Measurements from ENCODE around the gene CLPSL2.
A peak's percentile ranks its signal among the peaks of the same experiment; 100 is the strongest.

Gene CLPSL2

DNA sequence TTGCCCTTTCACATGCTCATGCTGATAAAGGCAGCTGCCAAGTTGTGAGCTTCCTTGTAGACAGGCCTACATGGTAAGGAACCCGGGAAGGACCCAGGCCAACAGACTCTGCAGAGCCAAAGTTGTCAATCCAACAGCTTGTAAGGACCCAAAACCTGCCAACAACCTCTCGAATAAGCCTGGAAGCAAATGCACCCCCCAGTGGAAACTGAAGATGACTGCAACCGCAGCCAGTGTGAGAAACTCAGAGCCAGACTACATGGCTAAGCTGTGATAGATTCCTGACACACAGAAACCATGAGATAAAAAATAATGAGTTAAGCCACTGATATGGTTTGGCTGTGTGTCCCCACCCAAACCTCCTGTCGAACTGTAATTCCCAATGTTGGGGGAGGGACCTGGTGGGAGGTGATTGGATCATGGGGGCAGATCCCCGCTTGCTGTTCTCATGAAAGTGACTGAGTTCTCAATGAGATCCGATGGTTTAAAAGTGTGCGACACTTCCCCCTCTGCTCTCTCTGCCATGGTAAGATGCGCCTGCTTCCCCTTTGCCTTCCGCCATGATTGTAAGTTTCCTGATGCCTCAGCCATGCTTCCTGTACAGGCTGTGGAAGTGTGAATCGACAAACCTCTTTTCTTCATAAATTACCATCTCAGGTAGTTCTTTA lies 18.8 kb upstream of the CLPSL2 start:
- peak; percentile 56 to 65 for DNase-seq (ENCODE audit: low read depth in 2 of 2)
- TF ChIP-seq, protein P1, sequence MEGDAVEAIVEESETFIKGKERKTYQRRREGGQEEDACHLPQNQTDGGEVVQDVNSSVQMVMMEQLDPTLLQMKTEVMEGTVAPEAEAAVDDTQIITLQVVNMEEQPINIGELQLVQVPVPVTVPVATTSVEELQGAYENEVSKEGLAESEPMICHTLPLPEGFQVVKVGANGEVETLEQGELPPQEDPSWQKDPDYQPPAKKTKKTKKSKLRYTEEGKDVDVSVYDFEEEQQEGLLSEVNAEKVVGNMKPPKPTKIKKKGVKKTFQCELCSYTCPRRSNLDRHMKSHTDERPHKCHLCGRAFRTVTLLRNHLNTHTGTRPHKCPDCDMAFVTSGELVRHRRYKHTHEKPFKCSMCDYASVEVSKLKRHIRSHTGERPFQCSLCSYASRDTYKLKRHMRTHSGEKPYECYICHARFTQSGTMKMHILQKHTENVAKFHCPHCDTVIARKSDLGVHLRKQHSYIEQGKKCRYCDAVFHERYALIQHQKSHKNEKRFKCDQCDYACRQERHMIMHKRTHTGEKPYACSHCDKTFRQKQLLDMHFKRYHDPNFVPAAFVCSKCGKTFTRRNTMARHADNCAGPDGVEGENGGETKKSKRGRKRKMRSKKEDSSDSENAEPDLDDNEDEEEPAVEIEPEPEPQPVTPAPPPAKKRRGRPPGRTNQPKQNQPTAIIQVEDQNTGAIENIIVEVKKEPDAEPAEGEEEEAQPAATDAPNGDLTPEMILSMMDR (IDR thresholded peaks at IDR 0.05; ENCODE audit: low read depth, low read length): peak; percentile 62
- H3K4me3 ChIP-seq (replicated peaks in 1 of 2; ENCODE audit: low read depth in 2 of 2, low read length in 2 of 2): no peak overlapping the region

GRCh38 chr6:35759426-35759825 lies 17.0 kb upstream of the CLPSL2 start:
- TF ChIP-seq, protein P1 (IDR thresholded peaks at IDR 0.05; ENCODE audit: low read depth, low read length): no peak
- no peak for DNase-seq (ENCODE audit: low read depth in 2 of 2)
- no peak overlapping the region for H3K4me3 ChIP-seq (replicated peaks in 1 of 2; ENCODE audit: low read depth in 2 of 2, low read length in 2 of 2)

DNA sequence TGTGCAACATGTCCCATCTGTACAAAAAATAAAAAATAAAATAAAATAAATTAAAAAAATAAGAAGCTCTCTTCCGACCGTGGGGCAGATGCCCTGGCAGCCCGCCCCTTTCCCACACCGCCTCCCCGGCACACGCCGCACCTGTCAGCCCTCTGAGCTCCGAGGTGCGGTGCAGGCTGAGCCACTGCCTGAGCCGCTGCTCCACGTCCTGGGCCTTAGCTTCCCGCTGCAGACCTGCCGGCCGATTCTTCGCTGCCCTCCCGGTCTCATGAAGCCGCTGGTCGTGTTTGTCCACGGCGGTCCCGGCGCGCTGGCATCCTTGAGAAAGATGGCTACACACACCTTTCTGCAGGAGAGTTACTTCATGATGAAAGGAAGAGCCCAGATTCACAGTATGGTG lies 10.7 kb upstream of the CLPSL2 start:
- H3K4me3 ChIP-seq (replicated peaks in 1 of 2; ENCODE audit: low read depth in 2 of 2, low read length in 2 of 2): no peak overlapping the region
- TF ChIP-seq, protein P1 (IDR thresholded peaks at IDR 0.05; ENCODE audit: low read depth, low read length): no peak
- DNase-seq (ENCODE audit: low read depth in 2 of 2): no peak

- TF ChIP-seq, protein P1 (IDR thresholded peaks at IDR 0.05; ENCODE audit: low read depth, low read length): no peak
- DNase-seq (ENCODE audit: low read depth in 2 of 2): no peak
- H3K4me3 ChIP-seq (replicated peaks in 1 of 2; ENCODE audit: low read depth in 2 of 2, low read length in 2 of 2): no peak overlapping the region
These were observed 7.2 kb upstream of the CLPSL2 start for GRCh38 chr6:35769211-35769610.

- H3K4me3 ChIP-seq (replicated peaks in 1 of 2; ENCODE audit: low read depth in 2 of 2, low read length in 2 of 2): no peak overlapping the region
- no peak for DNase-seq (ENCODE audit: low read depth in 2 of 2)
- TF ChIP-seq, protein P1 (IDR thresholded peaks at IDR 0.05; ENCODE audit: low read depth, low read length): no peak
These were observed 5.1 kb upstream of the CLPSL2 start for GRCh38 chr6:35771343-35771627.

DNA sequence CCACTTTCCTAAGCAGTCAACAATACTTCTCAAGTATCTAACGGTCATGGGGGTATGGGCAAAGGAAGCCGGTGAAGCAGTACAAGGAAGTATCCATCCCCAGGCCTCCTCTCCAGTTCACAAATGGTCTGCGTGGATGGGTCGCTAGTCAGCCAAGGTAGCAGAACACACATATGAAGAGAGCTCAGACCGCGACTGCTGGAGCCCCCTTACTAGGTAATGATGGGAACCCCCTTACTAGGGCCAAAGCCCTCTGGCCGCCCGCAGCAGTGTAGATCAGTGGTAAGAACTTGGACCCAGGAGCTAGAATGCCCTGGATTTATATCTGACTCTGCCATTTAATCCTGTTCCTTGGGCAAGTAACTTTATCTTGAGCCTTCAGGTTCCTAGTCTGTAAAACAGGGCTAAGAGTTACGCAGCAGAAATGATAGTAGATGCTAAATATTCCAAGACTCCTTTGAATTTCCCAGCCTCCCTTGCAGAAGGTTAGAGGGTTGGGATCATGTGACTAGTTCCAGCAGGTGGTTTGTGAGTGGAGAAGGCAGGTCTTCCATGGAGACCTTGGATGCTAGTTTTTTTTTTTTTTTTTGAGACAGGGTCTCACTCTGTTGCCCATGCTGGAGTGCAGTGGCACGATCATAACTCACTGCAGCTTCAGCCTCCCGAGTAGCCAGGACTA lies 2.1 kb upstream of the CLPSL2 start:
- H3K4me3 ChIP-seq (replicated peaks in 1 of 2; ENCODE audit: low read depth in 2 of 2, low read length in 2 of 2): no peak overlapping the region
- TF ChIP-seq, protein P1 (IDR thresholded peaks at IDR 0.05; ENCODE audit: low read depth, low read length): no peak
- no peak for DNase-seq (ENCODE audit: low read depth in 2 of 2)

All from cardiac fibroblast (primary cell).